HG02885 (cell line): Measurements from ENCODE around the gene GTF2A1L.
"Not testable (repeated sequence)": the region's sequence is repeated elsewhere in the genome, so short reads cannot be mapped to it uniquely, and the experiment has no call there.

Experiments
- ATAC-seq: cut with Tn5 transposase; IDR thresholded peaks from one replicate; pipeline ENCODE4 v1.9.1; 2021; ENCODE audit warnings: mild to moderate bottlenecking; ENCODE audit not compliant: unreplicated experiment, poor library complexity

Gene GTF2A1L

GRCh38 chr2:48617618-48618017 is at the start of gene GTF2A1L:
GTF2A1L (plus strand) TSS chr2:48617856; CDS start chr2:48617875, 19 bp downstream.
- ATAC-seq: no peak

GRCh38 chr2:48568547-48568946 is 49.1 kb upstream of the GTF2A1L start:
- no peak for ATAC-seq

GRCh38 chr2:48569433-48569832 is 48.2 kb upstream of the GTF2A1L start:
- ATAC-seq: no peak

- ATAC-seq: no peak
Measured at GRCh38 chr2:48572816-48573215, 44.8 kb upstream of the GTF2A1L start.

- no peak for ATAC-seq
Measured at GRCh38 chr2:48574353-48575287, 43.0 kb upstream of the GTF2A1L start.

GRCh38 chr2:48578313-48578712 is 39.3 kb upstream of the GTF2A1L start:
- no peak for ATAC-seq

GRCh38 chr2:48583961-48584360 is 33.7 kb upstream of the GTF2A1L start:
- no peak for ATAC-seq

GRCh38 chr2:48584551-48584950 is 33.1 kb upstream of the GTF2A1L start:
- ATAC-seq: no peak

- no peak for ATAC-seq
Measured at GRCh38 chr2:48586433-48586832, 31.2 kb upstream of the GTF2A1L start.

- no peak for ATAC-seq
Measured at GRCh38 chr2:48587560-48587959, 30.1 kb upstream of the GTF2A1L start.

GRCh38 chr2:48587961-48588360 is 29.7 kb upstream of the GTF2A1L start:
- no peak for ATAC-seq

- no peak for ATAC-seq
Measured at GRCh38 chr2:48588745-48589144, 28.9 kb upstream of the GTF2A1L start.

- no peak for ATAC-seq
Measured at GRCh38 chr2:48589170-48589767, 28.4 kb upstream of the GTF2A1L start.

- ATAC-seq: no peak
Measured at GRCh38 chr2:48590017-48590416, 27.6 kb upstream of the GTF2A1L start.

GRCh38 chr2:48592067-48592466 is 25.6 kb upstream of the GTF2A1L start:
- ATAC-seq: no peak

- ATAC-seq: not testable (repeated sequence)
Measured at GRCh38 chr2:48596751-48597150, 20.9 kb upstream of the GTF2A1L start.

- ATAC-seq: no peak
Measured at GRCh38 chr2:48597492-48597891, 20.2 kb upstream of the GTF2A1L start.

- ATAC-seq: peak; percentile 53
Measured at GRCh38 chr2:48600204-48600813, 17.3 kb upstream of the GTF2A1L start.

- no peak for ATAC-seq
Measured at GRCh38 chr2:48600917-48601316, 16.7 kb upstream of the GTF2A1L start.

- peak; percentile 73 for ATAC-seq
Measured at GRCh38 chr2:48601349-48601748, 16.3 kb upstream of the GTF2A1L start.

- ATAC-seq: no peak
Measured at GRCh38 chr2:48605482-48606175, 12.0 kb upstream of the GTF2A1L start.
